ENCODE measurements around the gene MBP. TPM values are rescaled to one million over a fixed set of nuclear protein-coding genes. Genes with fewer than 3 reads are reported as not detected.
"Not testable (repeated sequence)": the region's sequence is repeated elsewhere in the genome, so short reads cannot be mapped to it uniquely, and the experiment has no call there.

The MBP gene
- total RNA-seq, 2 experiments from 2014 or later, result 86.5 to 87.0 TPM

- Mint-ChIP-seq H3K36me3 (ENCODE audit: low read depth) (peaks cover 46% of the 10 kb centered on the region), H3K4me1 (ENCODE audit: low read depth) (peaks cover 17% of the 10 kb centered on the region), H3K27ac (peak overlapping the region; percentile 57)
- H3K9me3 Mint-ChIP-seq (ENCODE audit: insufficient read depth); CTCF ChIA-PET; POLR2A ChIA-PET; H3K4me3 Mint-ChIP-seq; DNase-seq; H3K27me3 Mint-ChIP-seq (ENCODE audit: low read depth); ATAC-seq: not testable (repeated sequence)
Observed at GRCh38 chr18:77021478-77021877, 111.1 kb downstream of the MBP start.

- Mint-ChIP-seq H3K36me3 (ENCODE audit: low read depth) (peaks cover 47% of the 10 kb centered on the region), H3K27me3 (ENCODE audit: low read depth) (no peaks in the 10 kb centered on the region), H3K4me1 (ENCODE audit: low read depth) (peaks cover 17% of the 10 kb centered on the region), H3K27ac (peak overlapping the region; percentile 20), H3K9me3 (ENCODE audit: insufficient read depth) (no peaks in the 10 kb centered on the region), H3K4me3 (no peak overlapping the region)
- DNase-seq (no peak), ATAC-seq (no peak)
- CTCF ChIA-PET, result no interaction called here
- POLR2A ChIA-PET, result no interaction called here
Observed at GRCh38 chr18:77021075-77021474, 111.5 kb downstream of the MBP start.

GRCh38 chr18:77020561-77020960 is 112.0 kb downstream of the MBP start:
- Mint-ChIP-seq H3K4me3 (no peak overlapping the region), H3K27me3 (ENCODE audit: low read depth) (no peaks in the 10 kb centered on the region), H3K9me3 (ENCODE audit: insufficient read depth) (no peaks in the 10 kb centered on the region), H3K27ac (no peak overlapping the region), H3K36me3 (ENCODE audit: low read depth) (peaks cover 49% of the 10 kb centered on the region), H3K4me1 (ENCODE audit: low read depth) (peaks cover 17% of the 10 kb centered on the region)
- POLR2A ChIA-PET, result no interaction called here
- CTCF ChIA-PET, result no interaction called here
- no peak for ATAC-seq
- no peak for DNase-seq

- POLR2A ChIA-PET, result no interaction called here
- H3K9me3 Mint-ChIP-seq (ENCODE audit: insufficient read depth), result no peaks in the 10 kb centered on the region
- H3K27ac Mint-ChIP-seq, result peak overlapping the region; percentile 8
- CTCF ChIA-PET, result no interaction called here
- H3K4me1 Mint-ChIP-seq (ENCODE audit: low read depth), result peaks cover 17% of the 10 kb centered on the region
- no peaks in the 10 kb centered on the region for H3K27me3 Mint-ChIP-seq (ENCODE audit: low read depth)
- DNase-seq, result no peak
- no peak for ATAC-seq
- H3K36me3 Mint-ChIP-seq (ENCODE audit: low read depth), result peaks cover 53% of the 10 kb centered on the region
- no peak overlapping the region for H3K4me3 Mint-ChIP-seq
Observed at GRCh38 chr18:77019641-77020040, 112.9 kb downstream of the MBP start.

GRCh38 chr18:77018650-77019049 is 113.9 kb downstream of the MBP start:
- H3K27me3 Mint-ChIP-seq (ENCODE audit: low read depth); CTCF ChIA-PET; ATAC-seq: not testable (repeated sequence)

GRCh38 chr18:77017355-77017754 is 115.2 kb downstream of the MBP start:
- no peaks in the 10 kb centered on the region for H3K27me3 Mint-ChIP-seq (ENCODE audit: low read depth)
- DNase-seq (no peak), ATAC-seq (no peak)
- ChIA-PET CTCF (interaction anchor here (2.6 kb wide), 1 partner anchor 17 kb away, joined by 7 read pairs; no protein-coding TSS in a partner anchor), POLR2A (no interaction called here)
- peaks cover 56% of the 10 kb centered on the region for H3K36me3 Mint-ChIP-seq (ENCODE audit: low read depth)
- no peaks in the 10 kb centered on the region for H3K9me3 Mint-ChIP-seq (ENCODE audit: insufficient read depth)
- H3K4me1 Mint-ChIP-seq (ENCODE audit: low read depth), result peaks cover 8% of the 10 kb centered on the region
- no peak overlapping the region for H3K4me3 Mint-ChIP-seq
- H3K27ac Mint-ChIP-seq, result no peak overlapping the region

More at GRCh38 chr18:77018650-77019049, 113.9 kb downstream of the MBP start:
- Mint-ChIP-seq H3K27ac (peak overlapping the region; percentile 11), H3K36me3 (ENCODE audit: low read depth) (peaks cover 52% of the 10 kb centered on the region), H3K4me1 (ENCODE audit: low read depth) (peaks cover 12% of the 10 kb centered on the region)
- H3K9me3 Mint-ChIP-seq (ENCODE audit: insufficient read depth); POLR2A ChIA-PET; H3K4me3 Mint-ChIP-seq; DNase-seq: not testable (repeated sequence)

GRCh38 chr18:77016936-77017335 is 115.6 kb downstream of the MBP start:
- Mint-ChIP-seq H3K27me3 (ENCODE audit: low read depth) (no peaks in the 10 kb centered on the region), H3K9me3 (ENCODE audit: insufficient read depth) (no peaks in the 10 kb centered on the region), H3K4me1 (ENCODE audit: low read depth) (peaks cover 8% of the 10 kb centered on the region), H3K4me3 (no peak overlapping the region), H3K27ac (no peak overlapping the region), H3K36me3 (ENCODE audit: low read depth) (peaks cover 58% of the 10 kb centered on the region)
- DNase-seq, result no peak
- POLR2A ChIA-PET, result no interaction called here
- CTCF ChIA-PET, result interaction anchor here (2.6 kb wide), 1 partner anchor 17 kb away, joined by 7 read pairs; no protein-coding TSS in a partner anchor
- no peak for ATAC-seq

- Mint-ChIP-seq H3K36me3 (ENCODE audit: low read depth) (peaks cover 57% of the 10 kb centered on the region), H3K27ac (peak overlapping the region; percentile 6), H3K9me3 (ENCODE audit: insufficient read depth) (no peaks in the 10 kb centered on the region), H3K4me1 (ENCODE audit: low read depth) (peaks cover 4% of the 10 kb centered on the region), H3K4me3 (no peak overlapping the region), H3K27me3 (ENCODE audit: low read depth) (no peaks in the 10 kb centered on the region)
- DNase-seq (no peak), ATAC-seq (no peak)
- ChIA-PET POLR2A (interaction anchor here (1.1 kb wide), 1 partner anchor 141 kb away, joined by 4 read pairs; no protein-coding TSS in a partner anchor), CTCF (interaction anchor here (0.7 to 2.6 kb wide), 3 partner anchors 9 to 16 kb away, joined by 3 to 7 read pairs (median 3); no protein-coding TSS in a partner anchor)
Observed at GRCh38 chr18:77015771-77016710, 116.5 kb downstream of the MBP start.

GRCh38 chr18:77015169-77015568 is 117.4 kb downstream of the MBP start:
- Mint-ChIP-seq H3K4me1 (ENCODE audit: low read depth) (peaks cover 5% of the 10 kb centered on the region), H3K27ac (no peak overlapping the region), H3K9me3 (ENCODE audit: insufficient read depth) (no peaks in the 10 kb centered on the region), H3K27me3 (ENCODE audit: low read depth) (no peaks in the 10 kb centered on the region), H3K36me3 (ENCODE audit: low read depth) (peaks cover 60% of the 10 kb centered on the region), H3K4me3 (no peak overlapping the region)
- ChIA-PET CTCF (interaction anchor here (0.7 to 1.5 kb wide), 4 partner anchors 9 to 212 kb away, joined by 3 to 5 read pairs (median 3); no protein-coding TSS in a partner anchor), POLR2A (no interaction called here)
- ATAC-seq (no peak), DNase-seq (no peak)

GRCh38 chr18:77014538-77014937 is 118.0 kb downstream of the MBP start:
- Mint-ChIP-seq H3K9me3 (ENCODE audit: insufficient read depth) (no peaks in the 10 kb centered on the region), H3K4me3 (no peak overlapping the region), H3K27me3 (ENCODE audit: low read depth) (no peaks in the 10 kb centered on the region), H3K36me3 (ENCODE audit: low read depth) (peaks cover 55% of the 10 kb centered on the region), H3K4me1 (ENCODE audit: low read depth) (peaks cover 5% of the 10 kb centered on the region), H3K27ac (no peak overlapping the region)
- DNase-seq (no peak), ATAC-seq (no peak)
- ChIA-PET CTCF (interaction anchor here (0.9 to 6.2 kb wide), 4 partner anchors 8 to 211 kb away, joined by 3 to 36 read pairs (median 4); no protein-coding TSS in a partner anchor), POLR2A (interaction anchor here (0.7 kb wide), 1 partner anchor 42 kb away, joined by 3 read pairs; no protein-coding TSS in a partner anchor)

GRCh38 chr18:77013811-77014521 is 118.6 kb downstream of the MBP start:
- H3K36me3 Mint-ChIP-seq (ENCODE audit: low read depth), result peaks cover 51% of the 10 kb centered on the region
- no peak overlapping the region for H3K27ac Mint-ChIP-seq
- ChIA-PET CTCF (interaction anchor here (1.0 to 6.2 kb wide), 5 partner anchors 10 to 211 kb away, joined by 3 to 36 read pairs (median 3); no protein-coding TSS in a partner anchor), POLR2A (interaction anchor here (0.7 kb wide), 1 partner anchor 42 kb away, joined by 3 read pairs; no protein-coding TSS in a partner anchor)
- no peaks in the 10 kb centered on the region for H3K9me3 Mint-ChIP-seq (ENCODE audit: insufficient read depth)
- ATAC-seq, result no peak
- peaks cover 7% of the 10 kb centered on the region for H3K4me1 Mint-ChIP-seq (ENCODE audit: low read depth)
- DNase-seq, result no peak
- no peak overlapping the region for H3K4me3 Mint-ChIP-seq
- H3K27me3 Mint-ChIP-seq (ENCODE audit: low read depth), result no peaks in the 10 kb centered on the region
